GM12878 (cell line): ENCODE measurements around the gene ANKFY1. TPM values are rescaled to one million over a fixed set of nuclear protein-coding genes. Genes with fewer than 3 reads are reported as not detected.

Experiments used
- ATAC-seq: fragments of 200-7000 bp; cut with Tn5 transposase; 3 replicates; pipeline ENCODE4 v1.9.1; 2020; ENCODE audit warnings: mild to moderate bottlenecking, moderate library complexity
- BruUV-seq: library from RNA; stranded (reverse); fragments of 400-500 nt; replicated peaks from 2 replicates; lab custom pipeline; 2021; lab: Mats Ljungman, UMichigan
- CTCF ChIA-PET: fragments of 300-600 bp; sonication (Branson Sonifier 250); formaldehyde crosslinking; extraction: SDS; loops from one replicate; lab custom pipeline; 2021; ENCODE audit warnings: inconsistent platforms; lab: Yijun Ruan, JAX
- POLR2A ChIA-PET: fragments of 350-600 bp; formaldehyde crosslinking; extraction: SDS; loops from one replicate; lab custom pipeline; 2021; ENCODE audit warnings: inconsistent platforms; lab: Charles Lee
- RAD21 ChIA-PET: fragments of 300-600 bp; sonication (Branson Sonifier 250); formaldehyde crosslinking; loops from one replicate; lab custom pipeline; 2023; ENCODE audit warnings: antibody characterized with exemption; ENCODE audit not compliant: unreplicated experiment; lab: Charles Lee
- SMC1A ChIA-PET: fragments of 300-600 bp; sonication (Branson Sonifier 250); formaldehyde crosslinking; loops from one replicate; lab custom pipeline; 2023; ENCODE audit not compliant: unreplicated experiment, uncharacterized antibody; lab: Charles Lee
- DNase-seq: peaks from one replicate; pipeline ENCODE4 v3.0.0-alpha.2; 2011; ENCODE audit warnings: low read depth, low spot score
- FAIRE-seq: peaks from 3 replicates; lab custom pipeline; 2011; peaks lifted over from hg19 to GRCh38; lab: Jason Lieb, UNC
- H2AFZ ChIP-seq: 2 replicates; pipeline ENCODE4 v1.6.0; 2011; ENCODE audit warnings: low read depth, low read length, control low read depth; ENCODE audit not compliant: control insufficient read depth
- H3K27ac ChIP-seq: 2 replicates; pipeline ENCODE4 v1.5.1; 2011; ENCODE audit warnings: control low read depth; ENCODE audit not compliant: control insufficient read depth, insufficient read depth
- H3K27me3 ChIP-seq, 2 experiments: replicated peaks in 1 of 2; 2 replicates each; pipeline versions ENCODE4 v1.6.0 to v1.6.1; 2011; ENCODE audit warnings: low read length in 1 of 2; ENCODE audit not compliant: control insufficient read depth in 2 of 2, insufficient read depth in 2 of 2
- H3K36me3 ChIP-seq, 2 experiments: 2 replicates each; pipeline ENCODE4 v1.5.1; 2011; ENCODE audit warnings: low read length in 1 of 2; ENCODE audit not compliant: control insufficient read depth in 2 of 2, insufficient read depth in 2 of 2
- H3K4me1 ChIP-seq: 2 replicates; pipeline ENCODE4 v1.6.1; 2011; ENCODE audit warnings: mild to moderate bottlenecking, low read length, moderate library complexity, mixed read lengths; ENCODE audit not compliant: control insufficient read depth, insufficient read depth
- H3K4me2 ChIP-seq: 2 replicates; pipeline ENCODE4 v1.6.0; 2011; ENCODE audit warnings: control low read depth; ENCODE audit not compliant: control insufficient read depth, insufficient read depth
- H3K4me3 ChIP-seq: fragments of 200-600 bp; sonication (generic); 2 replicates; pipeline ENCODE4 v1.5.1; 2016
- H3K79me2 ChIP-seq: 2 replicates; pipeline ENCODE4 v1.6.0; 2011; ENCODE audit warnings: low read length; ENCODE audit not compliant: control insufficient read depth, insufficient read depth
- H3K9ac ChIP-seq: 2 replicates; pipeline ENCODE4 v1.8.0; 2011; ENCODE audit warnings: low read length, control low read depth, mixed read lengths; ENCODE audit not compliant: control insufficient read depth, insufficient read depth
- H3K9me3 ChIP-seq: replicated peaks from 3 replicates; pipeline ENCODE4 v1.5.1; 2011; ENCODE audit warnings: mild to moderate bottlenecking, low read length; ENCODE audit not compliant: control insufficient read depth, insufficient read depth
- H4K20me1 ChIP-seq: 2 replicates; pipeline ENCODE4 v1.6.0; 2011; ENCODE audit not compliant: control insufficient read depth, insufficient read depth
- CUX1 ChIP-seq: IDR thresholded peaks from 2 replicates; pipeline ENCODE4 v1.6.1; 2012; ENCODE audit warnings: improper control_type of control experiment, low read depth, low read length; ENCODE audit not compliant: insufficient replicate concordance
- E2F4 ChIP-seq: IDR thresholded peaks from 2 replicates; pipeline ENCODE4 v1.6.1; 2012; ENCODE audit warnings: low read depth, low read length, improper control_type of control experiment
- HDAC2 ChIP-seq: fragments of 200-600 bp; sonication (generic); IDR thresholded peaks from 2 replicates; pipeline ENCODE4 v1.6.1; 2017
- MTA3 ChIP-seq: IDR thresholded peaks from 2 replicates; pipeline ENCODE4 v1.6.1; 2012; ENCODE audit warnings: low read length, inconsistent platforms, borderline replicate concordance
- NFYB ChIP-seq: IDR thresholded peaks from 2 replicates; pipeline ENCODE4 v1.6.1; 2011; ENCODE audit warnings: low read depth, mild to moderate bottlenecking, low read length, improper control_type of control experiment, moderate library complexity; ENCODE audit not compliant: insufficient read depth
- POLR2A ChIP-seq: IDR thresholded peaks from 2 replicates; pipeline ENCODE4 v1.6.1; 2011; ENCODE audit warnings: low read depth, mild to moderate bottlenecking, low read length
- RBBP5 ChIP-seq: fragments of 200-600 bp; sonication (generic); conservative IDR thresholded peaks from 2 replicates; pipeline ENCODE4 v1.6.1; 2016
- SMAD5 ChIP-seq: IDR thresholded peaks from 2 replicates; pipeline ENCODE4 v1.6.1; 2016; ENCODE audit warnings: antibody characterized with exemption, low read depth
- WGBS: methylation state at CpG from one replicate; pipeline ENCODE4 v1.1.6; 2016; ENCODE audit warnings: low lambda C conversion rate; ENCODE audit not compliant: insufficient replicate concordance, insufficient coverage; ENCODE audit errors: missing lambda C conversion rate; 5-methylcytosine and 5-hydroxymethylcytosine counted together
- in situ Hi-C: fragments of 300-500 bp; cut with MboI; formaldehyde crosslinking; loops from 9 replicates; pipeline ENCODE4 v1.14.3; 2018; ENCODE audit warnings: mixed read lengths
- intact Hi-C: fragments of 100-400 bp; cut with micrococcal nuclease; formaldehyde crosslinking; loops from one replicate; pipeline ENCODE4 v1.14.2; 2022; ENCODE audit not compliant: unreplicated experiment
- polyA plus RNA-seq, 11 experiments: library from polyadenylated mRNA; depleted of rRNA in 4 of 11; unstranded in 6 of 11; stranded (reverse) in 5 of 11; fragments of >200 nt; fragmentation: Nextera tagmentation in 4 of 11; fragmentation: Illumina TruSeq in 1 of 11; extraction: Ambion mirVana in 4 of 11; extraction: Trizol in 1 of 11; gene quantifications; 1 replicate in 1 of 11; 2 replicates in 10 of 11; pipeline versions ENCODE4 v1.2.1 to v1.2.3, GENCODE V29; 2011 to 2016; ENCODE audit warnings: inconsistent platforms in 2 of 11, missing spikeins in 2 of 11, low read depth in 1 of 11
- total RNA-seq, 4 experiments: library from RNA; depleted of rRNA in 3 of 4; stranded (reverse); fragments of >200 nt in 3 of 4; fragmentation: Illumina TruSeq in 1 of 4; extraction: Trizol in 1 of 4; gene quantifications; 2 replicates each; pipeline versions ENCODE4 v1.2.1 to v1.2.3, GENCODE V29; 2013 to 2021
- TF ChIP-seq, protein P1 (sequence below): IDR thresholded peaks from 2 replicates; pipeline ENCODE4 v1.6.1; 2012; ENCODE audit warnings: low read depth, low read length, improper control_type of control experiment

Gene ANKFY1
- total and polyA plus RNA-seq, 10 of the 15 experiments (the other 5 are each of a cell fraction or from before 2014, with no cell fraction given): 3.0 to 27.7 (median 16.4) TPM

GRCh38 chr17:4269915-4270314, 6.1 kb upstream of the ANKFY1 start:
- FAIRE-seq (no peak), DNase-seq (no peak), ATAC-seq (no peak)
- intact Hi-C loops (no loop called here), in situ Hi-C loops (no loop called here)
- no peaks in the 10 kb centered on the region for H3K79me2 ChIP-seq
- H3K27me3 ChIP-seq: no peaks in the 10 kb centered on the region
- no peak overlapping the region for H2AFZ ChIP-seq
- H3K9me3 ChIP-seq: no peaks in the 10 kb centered on the region
- TF ChIP-seq E2F4: no peak
- TF ChIP-seq, protein P1, sequence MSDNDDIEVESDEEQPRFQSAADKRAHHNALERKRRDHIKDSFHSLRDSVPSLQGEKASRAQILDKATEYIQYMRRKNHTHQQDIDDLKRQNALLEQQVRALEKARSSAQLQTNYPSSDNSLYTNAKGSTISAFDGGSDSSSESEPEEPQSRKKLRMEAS: no peak
- POLR2A ChIA-PET: interaction anchor here (0.6 kb wide), 1 partner anchor 69 kb away, joined by 3 read pairs; no protein-coding TSS in a partner anchor
- no peaks in the 10 kb centered on the region for H3K4me1 ChIP-seq
- peaks cover 6 to 18% of the 10 kb centered on the region in 2 experiments for H3K36me3 ChIP-seq
- no peak overlapping the region for H3K4me3 ChIP-seq
- 83% methylated on average over 4 of the region's 4 CpGs for WGBS
- no peaks in the 10 kb centered on the region for H4K20me1 ChIP-seq
- no peak overlapping the region for H3K9ac ChIP-seq
- RAD21 ChIA-PET: no interaction called here
- CTCF ChIA-PET: no interaction called here
- no peak overlapping the region for H3K4me2 ChIP-seq
- no peak overlapping the region for H3K27ac ChIP-seq
- no TSS peak for BruUV-seq
- SMC1A ChIA-PET: no interaction called here

DNA sequence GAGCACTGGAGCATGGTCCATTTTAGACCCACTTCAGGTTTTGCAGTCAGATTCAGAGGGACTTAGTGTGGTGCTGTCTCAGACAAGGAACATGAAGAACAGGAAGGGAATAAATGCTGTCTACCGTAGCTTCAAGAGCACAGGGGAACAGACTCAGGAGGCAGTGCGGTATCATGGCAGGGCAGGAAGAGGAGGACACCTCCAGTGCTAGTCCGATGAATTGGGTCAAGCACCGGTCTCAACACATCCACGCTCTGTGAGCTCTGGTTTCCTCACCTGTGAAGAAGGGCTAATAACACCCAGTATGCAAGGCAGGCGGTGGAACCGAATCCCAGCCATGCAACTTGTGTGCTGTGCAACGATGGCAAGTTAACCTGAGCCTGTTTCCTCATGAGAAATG, 3.6 kb upstream of the ANKFY1 start:
- Histone ChIP-seq H3K36me3 (peaks cover 6 to 10% of the 10 kb centered on the region in 2 experiments), H3K9me3 (no peaks in the 10 kb centered on the region), H3K9ac (no peak overlapping the region), H3K79me2 (peaks cover 16% of the 10 kb centered on the region), H4K20me1 (no peaks in the 10 kb centered on the region), H3K27me3 (no peaks in the 10 kb centered on the region), H2AFZ (no peak overlapping the region), H3K4me2 (no peak overlapping the region), H3K4me3 (no peak overlapping the region), H3K27ac (no peak overlapping the region), H3K4me1 (no peaks in the 10 kb centered on the region)
- BruUV-seq: no TSS peak
- ChIA-PET POLR2A (interaction anchor here (1.0 kb wide), 1 partner anchor 10 kb away, joined by 3 read pairs; no protein-coding TSS in a partner anchor), SMC1A (interaction anchor here (1.1 to 1.9 kb wide), 5 partner anchors 15 to 146 kb away, joined by 3 to 6 read pairs (median 4); no protein-coding TSS in a partner anchor), CTCF (interaction anchor here (0.7 to 1.7 kb wide), 6 partner anchors 8 to 67 kb away, joined by 3 to 8 read pairs (median 3); no protein-coding TSS in a partner anchor), RAD21 (no interaction called here)
- DNase-seq: no peak
- ATAC-seq: no peak
- WGBS: 99% methylated on average over 8 of the region's 8 CpGs
- intact Hi-C loops (no loop called here), in situ Hi-C loops (no loop called here)
- no peak for FAIRE-seq
- TF ChIP-seq NFYB (no peak), MTA3 (0 out of 2 replicates have a peak, but pooled peaks have one; percentile 56), POLR2A (peak; percentile 76), CUX1 (no peak), RBBP5 (no peak), SMAD5 (0 out of 2 replicates have a peak, but pooled peaks have one; percentile 19), HDAC2 (no peak)
